NB4 (cell line): ENCODE measurements around the gene ZBTB20.

Experiments used
- CTCF ChIP-seq: IDR thresholded peaks from one replicate; pipeline ENCODE4 v1.5.1; 2012; ENCODE audit warnings: low read depth, low read length
- POLR2A ChIP-seq: IDR thresholded peaks from 2 replicates; pipeline ENCODE4 v1.6.1; 2011; ENCODE audit warnings: mild to moderate bottlenecking; ENCODE audit not compliant: insufficient read length; ENCODE audit errors: extremely low read depth

- TF ChIP-seq CTCF, result no peak
- no peak for TF ChIP-seq POLR2A
Measured at GRCh38 chr3:114427285-114428043, 719.6 kb downstream of the ZBTB20 start.
